NCI-H2196 (cell line): ENCODE measurements around the gene NEURL1.

ENCODE experiments used
- DNase-seq: peaks from one replicate; lab custom pipeline; 2025; ENCODE audit not compliant: unreplicated experiment; lab: John Stamatoyannopoulos, UW

Gene NEURL1

DNA sequence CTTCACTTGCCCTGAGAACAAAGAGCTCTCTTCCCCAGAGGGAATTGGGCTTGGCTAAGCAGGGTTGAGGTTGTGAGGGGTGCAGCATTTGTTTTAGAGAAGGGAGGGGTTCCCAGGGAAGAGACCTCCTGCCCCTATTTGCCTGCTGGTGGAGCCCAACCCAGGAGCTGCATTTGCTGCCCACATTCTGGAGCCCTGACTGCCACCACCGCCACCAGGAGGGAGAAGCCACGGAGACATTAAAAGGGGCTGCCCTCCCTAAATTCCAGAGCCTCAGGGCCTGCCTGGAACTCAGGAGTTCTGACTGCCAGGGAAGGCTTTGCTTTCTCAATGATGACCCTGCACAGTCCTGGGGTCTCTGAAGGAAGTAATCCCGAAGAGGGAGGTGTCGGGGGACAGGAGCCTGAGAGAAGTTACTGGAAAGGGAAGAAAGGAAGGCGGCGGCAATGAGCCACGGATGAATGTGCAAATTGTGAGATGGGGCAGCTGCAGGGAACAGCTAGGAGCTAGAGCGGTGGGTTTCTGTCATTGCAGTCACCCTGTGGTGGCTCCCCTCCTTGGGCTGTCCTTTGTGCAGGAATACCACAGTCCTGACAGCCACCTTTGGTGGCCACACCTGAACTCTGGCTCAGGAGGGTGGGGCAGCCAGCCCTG lies 51.3 kb downstream of the NEURL1 start:
- DNase-seq = no peak

- DNase-seq = no peak
Observed at GRCh38 chr10:103545366-103545765, 51.9 kb downstream of the NEURL1 start.

GRCh38 chr10:103545771-103546281 lies 52.3 kb downstream of the NEURL1 start:
- DNase-seq = peak; percentile 30

DNA sequence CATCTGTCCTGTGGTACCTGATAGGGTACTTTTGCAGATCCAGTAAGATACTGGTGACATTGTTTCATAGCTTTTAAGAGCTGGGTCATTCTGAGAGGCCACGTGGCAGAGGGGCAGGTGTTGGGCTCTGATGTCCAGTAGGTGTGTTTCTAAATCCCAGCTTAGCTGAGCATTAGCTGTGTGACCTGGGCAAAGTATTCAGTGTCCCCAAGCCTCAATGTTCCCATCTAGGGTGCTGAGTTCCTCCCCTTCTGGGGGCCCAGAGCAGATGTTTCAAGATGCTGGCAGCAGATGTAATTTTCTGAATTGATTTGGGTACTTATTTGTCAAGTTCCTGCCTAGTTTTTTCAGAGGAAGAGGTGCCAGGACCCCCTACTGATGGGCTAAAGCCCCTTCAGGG lies 52.9 kb downstream of the NEURL1 start:
- peak; percentile 25 for DNase-seq

- no peak for DNase-seq
Observed at GRCh38 chr10:103547391-103547946, 54.0 kb downstream of the NEURL1 start.

DNA sequence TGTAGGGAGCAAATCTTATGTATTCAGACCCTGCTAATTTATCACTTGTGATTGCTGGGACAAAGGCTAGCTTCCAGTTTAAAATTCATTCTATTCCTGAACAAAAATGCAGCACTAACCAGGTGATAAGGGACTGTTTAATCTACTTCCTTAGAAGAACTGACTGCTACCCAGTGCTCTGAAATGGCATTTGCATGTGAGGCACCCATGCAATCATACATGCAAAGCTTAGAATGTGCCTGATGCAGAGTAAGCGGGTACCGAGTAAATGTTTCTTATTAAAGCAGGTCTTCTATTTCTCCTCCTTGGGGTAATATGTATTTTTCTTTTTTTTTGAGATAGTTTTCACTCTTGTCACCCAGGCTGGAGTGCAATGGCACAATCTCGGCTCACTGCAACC lies 54.5 kb downstream of the NEURL1 start:
- DNase-seq = no peak

DNA sequence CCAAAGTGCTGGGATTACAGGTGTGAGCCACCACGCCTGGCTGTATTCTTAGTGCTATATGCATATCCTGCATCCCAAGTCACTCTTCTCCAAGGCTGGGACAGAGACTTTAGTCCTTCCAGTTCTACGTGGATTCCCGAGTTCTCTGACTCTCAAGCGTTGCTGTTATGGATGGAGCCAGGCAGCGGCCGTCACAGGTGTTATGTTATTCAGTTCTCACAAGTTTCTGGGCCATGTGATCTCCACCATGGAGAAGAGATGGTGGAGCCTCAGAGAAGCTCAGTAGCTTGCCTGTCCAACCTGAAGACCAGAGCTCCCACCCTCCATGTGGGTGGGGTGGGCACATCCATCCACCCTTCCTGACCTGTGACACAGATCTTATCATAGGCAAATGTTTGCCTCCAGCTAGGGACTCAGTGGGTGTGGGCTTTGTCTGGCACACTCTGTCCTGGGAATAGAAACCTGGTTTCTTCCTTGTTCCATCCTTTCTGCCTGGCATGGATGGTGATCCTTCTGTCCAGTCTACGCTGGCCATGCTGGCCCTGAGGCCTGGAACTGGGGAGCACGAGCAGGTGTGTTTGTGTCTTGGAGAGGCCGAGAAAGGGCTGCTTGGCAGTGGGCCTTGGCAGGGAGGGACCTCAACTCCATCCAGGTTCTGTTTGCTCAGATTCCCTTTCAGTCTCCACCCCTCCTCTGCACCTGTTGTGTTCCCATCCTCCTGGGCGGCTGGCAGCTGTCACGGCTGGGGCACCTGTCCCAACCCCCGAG lies 55.3 kb downstream of the NEURL1 start:
- peak; percentile 71 for DNase-seq

GRCh38 chr10:103549349-103549685 lies 55.8 kb downstream of the NEURL1 start:
- no peak for DNase-seq

DNA sequence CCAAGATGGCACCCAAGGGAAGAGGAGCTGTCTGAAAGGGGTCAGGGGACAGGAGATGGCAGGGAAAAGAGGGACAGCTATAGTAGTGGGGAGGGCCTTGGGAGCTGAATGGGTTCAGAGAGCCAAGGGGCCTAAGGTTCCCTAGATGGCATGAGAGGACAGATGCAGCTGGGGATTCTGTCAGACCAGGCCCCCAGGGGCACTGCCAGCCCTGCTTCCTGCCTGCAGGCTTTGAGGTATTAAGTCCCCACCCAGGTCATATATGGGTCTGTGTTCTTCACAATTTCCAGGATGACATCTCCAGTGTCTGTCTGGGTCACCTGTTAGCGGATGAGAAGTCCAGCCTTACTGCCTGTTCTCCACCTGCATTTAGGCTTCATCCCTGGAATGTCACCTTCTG lies 56.7 kb downstream of the NEURL1 start:
- no peak for DNase-seq

DNA sequence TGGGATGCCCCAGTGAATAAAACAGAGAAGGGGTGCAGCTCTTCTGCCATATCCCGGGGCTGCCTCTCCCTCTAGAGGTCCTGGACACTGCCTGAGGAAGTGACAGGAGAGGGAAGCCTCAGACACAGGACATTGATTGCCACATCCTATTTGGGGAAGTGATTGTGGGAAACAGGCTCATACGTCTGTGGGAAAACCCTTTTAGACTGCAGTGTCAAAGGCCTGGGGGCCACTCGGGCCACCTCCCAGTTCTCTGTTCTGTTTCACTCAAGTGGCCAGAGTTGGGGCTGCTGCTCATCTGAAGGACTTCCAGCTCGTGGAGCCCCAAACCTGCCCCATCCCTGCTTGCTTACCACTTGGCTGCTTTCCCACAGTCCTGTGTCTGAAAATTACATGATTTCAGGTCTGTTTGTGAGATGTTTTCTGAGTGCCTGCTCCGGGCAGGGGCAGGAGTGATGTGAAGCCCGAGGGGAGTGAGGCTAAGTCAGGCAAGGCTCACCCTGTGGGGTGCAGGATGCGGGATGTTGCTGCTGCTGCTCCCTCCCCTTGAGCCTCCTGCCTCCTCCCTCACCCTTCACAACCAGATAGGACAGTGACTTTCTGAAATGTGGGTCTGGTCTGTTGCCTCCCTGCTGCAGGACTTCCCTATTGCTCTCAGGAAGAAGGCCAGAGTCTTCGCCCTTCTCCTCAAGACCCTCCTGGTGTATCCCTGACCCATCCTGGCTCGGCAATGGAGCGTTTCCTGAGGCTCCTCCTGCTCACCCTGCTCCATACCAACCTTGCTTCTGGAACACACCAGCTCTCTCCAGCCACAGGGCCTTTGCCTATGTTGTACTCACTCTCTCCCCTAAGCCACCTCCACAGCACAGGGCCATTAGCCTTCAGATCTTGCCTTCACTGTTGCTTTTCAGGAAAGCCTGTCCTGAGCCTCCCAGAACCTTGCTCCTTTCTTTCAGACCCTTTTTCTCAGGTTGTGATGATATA lies 58.4 kb downstream of the NEURL1 start:
- no peak for DNase-seq

DNA sequence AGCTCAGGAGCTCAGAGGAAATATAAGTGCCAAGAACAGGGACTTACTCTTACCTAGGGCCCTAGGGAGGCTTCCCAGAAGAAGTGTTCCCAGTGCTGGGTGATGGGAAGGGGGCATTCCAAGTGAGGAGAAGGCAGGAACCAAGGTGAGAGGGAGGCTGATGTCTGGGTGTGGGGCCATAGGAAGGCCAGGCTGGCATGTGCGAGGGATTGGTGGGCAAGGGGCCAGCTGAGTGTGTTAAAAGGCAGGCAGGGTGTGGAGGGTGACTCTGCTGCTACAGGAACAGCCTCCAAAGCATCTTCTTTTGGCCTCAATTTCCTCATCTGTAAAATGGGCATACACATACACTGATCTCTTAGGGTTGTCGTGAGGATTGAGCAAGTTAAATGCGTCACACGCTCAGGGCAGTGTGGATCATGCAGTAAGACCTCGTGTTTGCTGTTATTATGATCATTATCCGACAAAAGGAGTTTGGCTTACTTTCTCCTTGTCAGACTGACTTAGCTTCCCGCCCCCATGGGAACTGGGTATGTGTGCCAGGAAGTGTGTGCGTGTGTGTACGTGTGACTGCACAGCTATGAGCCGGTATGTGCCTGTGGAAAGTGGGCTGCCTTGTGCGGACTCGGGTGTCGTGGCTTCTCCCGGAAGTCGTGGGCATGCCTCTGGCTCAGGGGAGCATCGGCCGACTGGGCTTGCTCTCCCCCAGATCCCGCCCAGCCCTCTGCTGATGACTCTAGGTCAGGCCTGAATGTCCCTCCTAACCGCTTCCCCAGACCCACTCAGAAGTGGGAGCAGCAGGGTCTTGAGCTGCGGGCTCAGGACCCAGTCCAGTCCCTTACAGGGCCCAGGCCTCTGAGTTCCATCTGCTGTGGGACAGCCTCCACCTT lies 59.6 kb downstream of the NEURL1 start:
- no peak for DNase-seq

DNA sequence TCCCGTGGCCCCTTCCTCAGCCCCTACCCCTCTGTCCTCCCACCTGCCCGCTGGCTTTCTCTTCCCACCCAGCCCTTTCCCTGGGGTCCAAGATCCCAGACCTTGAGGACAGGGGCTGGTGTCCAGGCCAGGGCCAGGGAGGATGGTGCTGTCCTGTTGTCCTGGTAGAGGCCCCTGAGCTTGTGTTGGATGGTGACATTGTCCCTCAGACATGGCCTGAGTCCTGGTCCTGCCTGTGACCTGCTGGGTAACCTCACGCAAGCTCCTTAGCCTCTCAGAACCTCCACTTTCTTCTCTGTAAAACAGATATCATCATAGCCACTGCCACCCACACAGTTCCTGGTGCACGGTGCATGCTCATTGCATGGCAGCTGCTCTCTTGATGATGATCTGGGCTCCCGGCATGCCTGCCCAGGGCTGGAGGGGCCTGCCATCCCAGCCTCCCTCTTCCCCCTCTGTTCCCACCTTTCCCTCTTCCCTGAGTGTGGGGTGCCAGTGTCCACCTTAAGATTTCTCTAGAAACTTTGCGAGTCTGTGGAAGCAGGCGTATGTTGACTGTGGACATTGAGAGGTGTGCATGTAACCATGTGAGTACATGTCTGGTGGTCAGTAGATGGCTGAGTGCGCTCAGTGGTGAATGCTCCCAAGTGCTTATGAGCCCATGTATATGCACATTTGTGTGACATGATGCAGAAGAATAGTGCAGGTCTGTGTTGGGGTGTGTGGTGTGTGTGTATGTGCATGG lies 60.4 kb downstream of the NEURL1 start:
- DNase-seq = no peak

DNA sequence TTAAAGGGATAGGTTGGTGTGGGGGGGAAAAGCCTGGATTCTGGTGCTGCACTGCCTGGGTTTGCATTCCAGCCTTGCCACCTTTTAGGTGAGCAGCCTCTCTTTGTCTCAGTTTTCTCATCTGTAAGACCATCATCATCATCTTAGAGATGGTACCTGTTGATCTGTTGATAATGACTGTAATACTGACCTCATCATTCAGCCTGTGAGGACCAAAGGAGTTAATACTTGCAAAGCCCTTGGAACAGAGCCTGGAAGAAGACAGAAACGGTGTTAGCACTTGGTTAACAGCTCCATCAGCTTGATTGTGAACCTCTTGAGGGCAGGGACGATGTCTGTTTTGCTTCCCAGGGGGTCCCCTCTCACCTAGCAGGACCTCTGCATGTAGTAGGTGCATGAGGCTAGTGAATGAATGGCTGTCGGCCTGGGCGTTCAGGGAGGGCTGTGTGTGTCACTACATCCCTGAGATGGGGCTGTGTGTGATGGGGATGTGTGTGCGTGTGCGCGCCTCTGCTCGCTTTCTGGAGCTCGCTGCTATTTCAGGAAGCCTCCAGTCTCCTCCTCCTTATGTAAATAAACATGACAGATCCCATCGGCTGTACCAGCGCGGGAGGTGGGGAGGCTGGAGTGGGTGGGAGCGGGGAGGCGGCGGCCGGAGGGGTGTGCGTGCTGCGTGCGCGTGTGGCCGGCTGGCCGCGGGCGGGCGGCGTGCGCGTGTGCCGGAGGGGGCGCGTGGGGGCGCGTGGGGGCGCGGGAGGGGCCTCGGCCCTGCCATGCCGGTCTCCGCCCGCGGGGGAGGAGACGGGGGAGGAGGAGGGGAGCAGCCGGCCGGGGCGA lies 61.2 kb downstream of the NEURL1 start:
- DNase-seq = peak; percentile 46

GRCh38 chr10:103555325-103555649 lies 61.8 kb downstream of the NEURL1 start:
- no peak for DNase-seq

DNA sequence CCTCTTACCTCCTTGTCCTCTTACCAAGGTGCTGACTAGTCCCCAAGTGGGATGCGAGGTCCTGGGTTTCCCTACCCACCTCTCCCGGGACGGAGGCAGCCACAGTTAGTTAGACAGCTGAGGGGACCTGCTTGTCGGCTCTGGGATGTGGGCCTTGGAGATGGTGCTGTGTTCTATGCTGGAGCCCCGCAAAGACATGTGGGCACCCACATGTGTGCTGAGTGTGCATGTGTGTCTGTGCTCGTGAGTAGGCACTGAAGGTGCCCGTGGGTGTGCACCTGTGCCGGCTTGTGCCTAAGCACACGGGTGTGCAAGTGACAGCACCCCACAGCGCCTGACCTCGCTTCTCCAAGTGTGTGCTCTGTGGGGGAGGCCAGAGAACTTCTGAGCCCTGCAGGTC lies 62.2 kb downstream of the NEURL1 start:
- no peak for DNase-seq

- DNase-seq = no peak
Observed at GRCh38 chr10:103556383-103557007, 63.0 kb downstream of the NEURL1 start.

- no peak for DNase-seq
Observed at GRCh38 chr10:103557455-103557854, 64.0 kb downstream of the NEURL1 start.

DNA sequence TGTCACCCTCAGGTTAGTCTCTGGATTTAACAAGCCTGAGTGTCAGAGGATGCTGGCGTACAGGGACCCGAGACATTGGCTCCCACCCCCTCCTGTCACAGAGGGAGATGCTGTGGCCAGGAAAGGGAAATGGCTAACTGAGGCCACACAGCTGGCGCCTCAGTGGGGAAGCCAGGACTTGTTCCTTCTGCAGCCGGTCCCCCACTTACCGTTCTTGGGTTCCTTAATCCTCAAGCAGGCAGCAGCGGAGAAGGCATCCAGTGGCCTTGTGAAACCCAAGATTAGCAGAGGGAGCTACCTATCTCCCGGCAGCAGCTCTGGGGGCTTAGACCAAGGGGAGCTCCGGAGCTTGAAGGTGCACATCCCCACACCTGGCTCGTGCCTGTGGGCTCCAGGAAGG lies 65.4 kb downstream of the NEURL1 start:
- no peak for DNase-seq
